Small intestine (tissue), 16 donors: ENCODE measurements around the gene CPA5. TPM values are rescaled to one million over a fixed set of nuclear protein-coding genes. Genes with fewer than 3 reads are reported as not detected.

Source experiments
- DNase-seq, 2 donors: peaks; one replicate each; pipeline versions ENCODE4 v3.0.0 to v3.0.0-alpha.2; 2013
- FAIRE-seq: peaks from 2 replicates; lab custom pipeline; 2012; peaks lifted over from hg19 to GRCh38; lab: Jason Lieb, UNC
- H3K27ac ChIP-seq, 3 donors: one replicate each; pipeline ENCODE4 v1.5.1; 2013; ENCODE audit warnings: low read length in 2 of 3, mild to moderate bottlenecking in 2 of 3, control low read depth in 1 of 3, inconsistent platforms in 1 of 3, low read depth in 1 of 3, moderate library complexity in 1 of 3
- H3K27me3 ChIP-seq, 3 donors: one replicate each; pipeline ENCODE4 v1.6.1; 2013; ENCODE audit warnings: low read length in 3 of 3, inconsistent platforms in 1 of 3; ENCODE audit not compliant: control insufficient read depth in 3 of 3, insufficient read depth in 3 of 3
- H3K36me3 ChIP-seq, 3 donors: one replicate each; pipeline ENCODE4 v1.6.1; 2013; ENCODE audit warnings: low read length in 3 of 3, inconsistent platforms in 1 of 3, low read depth in 1 of 3, mild to moderate bottlenecking in 1 of 3, moderate library complexity in 1 of 3; ENCODE audit not compliant: control insufficient read depth in 3 of 3, insufficient read depth in 2 of 3
- H3K4me1 ChIP-seq, 3 donors: one replicate each; pipeline ENCODE4 v1.6.1; 2013; ENCODE audit warnings: low read length in 2 of 3, inconsistent platforms in 1 of 3, low read depth in 1 of 3, mild to moderate bottlenecking in 1 of 3, moderate library complexity in 1 of 3; ENCODE audit not compliant: control insufficient read depth in 3 of 3, insufficient read depth in 2 of 3
- H3K4me3 ChIP-seq, 3 donors: one replicate each; pipeline ENCODE4 v1.5.1; 2013; ENCODE audit warnings: low read length in 3 of 3, control low read depth in 1 of 3, inconsistent platforms in 1 of 3, low read depth in 1 of 3, mild to moderate bottlenecking in 1 of 3, moderate library complexity in 1 of 3
- H3K9me3 ChIP-seq, 2 donors: one replicate each; pipeline ENCODE4 v1.6.1; 2013; ENCODE audit warnings: low read depth in 1 of 2, low read length in 1 of 2; ENCODE audit not compliant: control insufficient read depth in 2 of 2, insufficient read depth in 1 of 2
- WGBS, 3 donors: extraction: QIAGEN DNeasy Blood & Tissue Kit; methylation state at CpG; one replicate each; pipeline ENCODE4 v1.1.7; 2013; 5-methylcytosine and 5-hydroxymethylcytosine counted together
- long read RNA-seq, 10 donors: transcript quantifications; one replicate each; lab custom pipeline, GENCODE V29; 2026
- polyA plus RNA-seq, 4 donors: library from polyadenylated mRNA; stranded (reverse) in 3 of 4; unstranded in 1 of 4; fragments of 200-250 nt in 3 of 4; fragments of 120-200 nt in 1 of 4; gene quantifications; one replicate each; pipeline versions ENCODE4 v1.2.1 to v1.2.3, GENCODE V29; 2013
- donor health status: healthy with polysubstance abuse.
- donor health status: control.
- donor health status: control.
- donor health status: Bipolar disorder and iron deficiency.
- donor health status: healthy.

The CPA5 gene, protein sequence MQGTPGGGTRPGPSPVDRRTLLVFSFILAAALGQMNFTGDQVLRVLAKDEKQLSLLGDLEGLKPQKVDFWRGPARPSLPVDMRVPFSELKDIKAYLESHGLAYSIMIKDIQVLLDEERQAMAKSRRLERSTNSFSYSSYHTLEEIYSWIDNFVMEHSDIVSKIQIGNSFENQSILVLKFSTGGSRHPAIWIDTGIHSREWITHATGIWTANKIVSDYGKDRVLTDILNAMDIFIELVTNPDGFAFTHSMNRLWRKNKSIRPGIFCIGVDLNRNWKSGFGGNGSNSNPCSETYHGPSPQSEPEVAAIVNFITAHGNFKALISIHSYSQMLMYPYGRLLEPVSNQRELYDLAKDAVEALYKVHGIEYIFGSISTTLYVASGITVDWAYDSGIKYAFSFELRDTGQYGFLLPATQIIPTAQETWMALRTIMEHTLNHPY
- under 1 TPM in 2 of 4 donors, not detected in 2; 0.04 to 0.68 TPM for polyA plus RNA-seq
- long read RNA-seq, donor 1: 0 reads
- long read RNA-seq, donor 2: 0 reads
- long read RNA-seq, donor 3: 0 reads
- long read RNA-seq, donor 4: 0 reads
- long read RNA-seq, donor 5: 0 reads
- long read RNA-seq, donor 6: 0 reads
- long read RNA-seq, donor 7: 0 reads
- long read RNA-seq, donor 8: 0 reads
- long read RNA-seq, donor 9: 0 reads
- long read RNA-seq, donor 10: 0 reads

DNA sequence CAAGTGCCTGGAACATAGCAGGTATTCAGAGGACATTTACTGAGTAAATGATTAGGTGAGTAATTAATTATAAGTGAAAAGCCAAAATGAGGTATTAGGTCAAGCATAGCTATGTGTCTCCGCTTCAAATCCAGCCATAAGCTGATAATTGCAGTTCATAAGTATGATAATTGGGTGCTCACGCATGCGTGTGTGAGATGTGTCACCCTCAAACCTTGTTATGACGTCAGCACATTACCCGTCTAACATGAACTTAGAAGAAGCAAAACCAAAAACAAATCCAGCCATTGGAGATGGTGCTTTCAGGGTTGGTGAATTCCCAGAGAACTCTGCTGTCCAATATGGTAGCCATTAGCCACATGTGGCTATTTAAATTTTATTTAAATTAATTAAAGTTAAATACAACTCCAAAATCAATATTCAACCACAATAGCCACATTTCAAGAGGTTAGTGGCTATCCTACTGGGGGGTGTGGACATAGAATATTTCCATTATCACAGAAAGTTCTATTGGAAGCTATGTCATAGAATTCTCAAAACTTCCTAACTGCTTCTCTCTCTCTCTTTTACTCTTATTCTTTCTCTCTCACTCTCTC lies at the start of gene CPA5:
TSS of gene CPA5 (plus strand) at position 546 of the 596 bp plus-strand sequence. CDS start 1,670 bp downstream, outside the sequence.
- peaks cover 0 to 4% of the 10 kb centered on the region in 2 donors for H3K9me3 ChIP-seq
- 91 to 94% (median 91%) methylated on average over 5 of the region's 5 CpGs for WGBS, 3 donors
- no peak within 1 kb of the TSS for H3K4me3 ChIP-seq
- DNase-seq: no peak
- no peak for FAIRE-seq
- no peaks in the 10 kb centered on the region for H3K27me3 ChIP-seq
- no peak within 1 kb of the TSS for H3K27ac ChIP-seq
- no peaks in the 10 kb centered on the region for H3K4me1 ChIP-seq
- no peaks in the 10 kb centered on the region for H3K36me3 ChIP-seq

GRCh38 chr7:130296221-130296951 lies 48.2 kb upstream of the CPA5 start:
- H3K9me3 ChIP-seq: peaks cover 0 to 3% of the 10 kb centered on the region in 2 donors
- no peaks in the 10 kb centered on the region for H3K36me3 ChIP-seq
- H3K4me3 ChIP-seq: no peak overlapping the region
- WGBS, 3 donors: 93 to 97% (median 96%) methylated on average over 13 of the region's 13 CpGs
- no peaks in the 10 kb centered on the region for H3K4me1 ChIP-seq
- no peak overlapping the region for H3K27ac ChIP-seq
- no peaks in the 10 kb centered on the region for H3K27me3 ChIP-seq
- DNase-seq (no peak), FAIRE-seq (no peak)

DNA sequence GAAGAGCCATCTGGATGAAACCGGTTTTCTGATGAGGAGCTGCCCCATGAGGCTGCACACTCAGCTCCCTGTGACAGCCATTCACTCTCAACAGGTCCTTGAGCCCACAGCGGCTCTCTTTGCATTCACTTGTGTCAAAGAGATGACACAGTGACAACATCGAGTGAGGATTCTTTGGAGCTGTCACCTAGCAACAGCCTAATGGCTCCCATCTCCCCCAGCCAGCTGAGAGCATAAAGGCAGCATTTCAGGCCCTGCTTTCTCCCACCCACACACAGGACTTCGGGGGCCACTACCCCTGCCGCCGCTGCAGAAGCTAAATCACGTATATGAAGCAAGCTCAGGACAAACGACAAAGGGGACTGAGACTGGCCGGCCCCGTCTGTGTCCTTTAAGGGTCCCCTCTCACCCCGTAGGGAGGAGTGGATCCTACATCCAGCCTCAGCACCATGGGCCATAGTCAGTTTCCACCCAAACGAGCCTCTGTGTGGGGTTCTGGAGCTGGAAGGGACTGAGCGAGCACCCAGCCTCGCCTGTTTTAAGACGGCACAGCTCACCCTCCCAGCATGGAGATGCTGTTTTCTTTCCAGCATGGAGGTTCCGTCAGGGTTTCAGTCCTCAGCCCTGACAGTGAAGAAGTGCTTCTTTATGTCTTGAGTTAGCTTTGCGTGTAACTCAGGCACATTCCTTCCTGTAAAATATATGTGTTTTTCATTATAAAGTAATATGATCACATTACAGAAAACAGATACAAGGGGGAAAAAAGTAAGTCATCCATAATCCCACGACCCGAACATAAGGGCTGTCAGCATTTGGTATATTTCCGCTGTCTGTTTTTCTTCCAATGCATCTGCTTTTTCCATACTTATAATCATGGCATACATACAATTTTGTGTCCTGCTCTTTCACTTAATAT lies 46.7 kb upstream of the CPA5 start:
- Histone ChIP-seq H3K27me3 (no peaks in the 10 kb centered on the region), H3K4me3 (no peak overlapping the region), H3K9me3 (peaks cover 0 to 3% of the 10 kb centered on the region in 2 donors), H3K4me1 (no peaks in the 10 kb centered on the region), H3K27ac (peak overlapping the region in 1 of 3 donors; percentile 34), H3K36me3 (no peaks in the 10 kb centered on the region)
- 89 to 95% (median 90%) methylated on average over 20 of the region's 20 CpGs for WGBS, 3 donors
- no peak for DNase-seq
- FAIRE-seq: no peak

- peak overlapping the region in 1 of 3 donors; percentile 20 for H3K27ac ChIP-seq
- no peaks in the 10 kb centered on the region for H3K36me3 ChIP-seq
- FAIRE-seq (no peak), DNase-seq (peak; percentile 9 to 72)
- WGBS, 3 donors: 61 to 72% (median 64%) methylated on average over 5 of the region's 5 CpGs
- no peak overlapping the region for H3K4me3 ChIP-seq
- no peaks in the 10 kb centered on the region for H3K4me1 ChIP-seq
- no peaks in the 10 kb centered on the region for H3K27me3 ChIP-seq
- peaks cover 0 to 3% of the 10 kb centered on the region in 2 donors for H3K9me3 ChIP-seq
Measured at GRCh38 chr7:130298544-130299326, 45.9 kb upstream of the CPA5 start.

GRCh38 chr7:130299866-130300265 lies 44.8 kb upstream of the CPA5 start:
- FAIRE-seq (no peak), DNase-seq (no peak)
- whole genome bisulfite sequencing, 3 donors: 84 to 89% (median 86%) methylated on average over 7 of the region's 7 CpGs
- Histone ChIP-seq H3K27ac (no peak overlapping the region), H3K4me1 (no peaks in the 10 kb centered on the region), H3K36me3 (no peaks in the 10 kb centered on the region), H3K9me3 (no peaks in the 10 kb centered on the region), H3K27me3 (no peaks in the 10 kb centered on the region), H3K4me3 (no peak overlapping the region)

- DNase-seq: no peak
- H3K27me3 ChIP-seq: no peaks in the 10 kb centered on the region
- no peaks in the 10 kb centered on the region for H3K9me3 ChIP-seq
- H3K4me3 ChIP-seq: no peak overlapping the region
- 70 to 84% (median 82%) methylated on average over 8 of the region's 8 CpGs for WGBS, 3 donors
- no peaks in the 10 kb centered on the region for H3K36me3 ChIP-seq
- FAIRE-seq: no peak
- H3K4me1 ChIP-seq: no peaks in the 10 kb centered on the region
- H3K27ac ChIP-seq: no peak overlapping the region
Measured at GRCh38 chr7:130301501-130302020, 43.1 kb upstream of the CPA5 start.

DNA sequence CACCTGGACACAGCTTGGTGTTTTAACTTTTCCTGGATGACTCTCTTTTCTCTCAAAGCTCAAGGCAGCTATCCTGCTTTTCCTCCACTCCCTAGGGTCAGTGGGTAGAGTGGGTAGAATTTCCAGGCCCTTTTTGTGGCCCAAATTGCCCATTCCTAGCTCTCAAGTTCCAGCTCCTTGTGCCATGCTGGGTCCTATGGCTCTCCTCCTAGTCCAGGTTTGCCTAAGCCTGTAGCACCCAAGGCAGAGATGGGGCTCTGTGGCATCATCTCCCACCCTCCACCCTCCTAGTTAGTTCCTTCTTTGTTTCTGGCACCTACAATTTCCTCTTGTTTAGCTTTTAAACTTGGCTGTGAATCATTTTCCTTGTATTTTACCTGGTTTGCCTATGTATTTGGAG lies 42.0 kb upstream of the CPA5 start:
- Histone ChIP-seq H3K27me3 (no peaks in the 10 kb centered on the region), H3K4me3 (no peak overlapping the region), H3K27ac (no peak overlapping the region), H3K4me1 (no peaks in the 10 kb centered on the region), H3K9me3 (no peaks in the 10 kb centered on the region), H3K36me3 (no peaks in the 10 kb centered on the region)
- FAIRE-seq (no peak), DNase-seq (no peak)
